Activated CD4-positive, alpha-beta memory T cell treated with anti-CD3 and anti-CD28 coated beads, Interleukin-2, amount 10 ng/mL, durations not matched to agents 7 days and 5 days (primary cell): Measurements from ENCODE around the gene HERC4. TPM values are rescaled to one million over a fixed set of nuclear protein-coding genes. Genes with fewer than 3 reads are reported as not detected.
"Not testable (repeated sequence)": the region's sequence is repeated elsewhere in the genome, so short reads cannot be mapped to it uniquely, and the experiment has no call there.

Source experiments
- CTCF ChIA-PET: fragments of 350-600 bp; sonication (Branson Sonifier 250); formaldehyde crosslinking; loops from one replicate; lab custom pipeline; 2021; ENCODE audit warnings: antibody characterized with exemption, inconsistent platforms; lab: Charles Lee
- POLR2A ChIA-PET: fragments of 350-600 bp; sonication (Branson Sonifier 250); formaldehyde crosslinking; loops from one replicate; lab custom pipeline; 2021; ENCODE audit warnings: antibody characterized with exemption; lab: Charles Lee
- DNase-seq: peaks from one replicate; pipeline ENCODE4 v3.0.0-alpha.2; 2020
- H3K27ac Mint-ChIP-seq: one replicate; pipeline ENCODE4 v1.8.0; 2021; ENCODE audit warnings: mild to moderate bottlenecking, mixed read lengths
- H3K27me3 Mint-ChIP-seq: one replicate; pipeline ENCODE4 v1.8.0; 2021; ENCODE audit warnings: mixed read lengths
- H3K36me3 Mint-ChIP-seq: one replicate; pipeline ENCODE4 v1.8.0; 2021; ENCODE audit warnings: low read depth, mixed read lengths
- H3K4me1 Mint-ChIP-seq: one replicate; pipeline ENCODE4 v1.8.0; 2021; ENCODE audit warnings: mixed read lengths
- H3K4me3 Mint-ChIP-seq: one replicate; pipeline ENCODE4 v1.8.0; 2021; ENCODE audit warnings: mild to moderate bottlenecking, mixed read lengths
- H3K9me3 Mint-ChIP-seq: one replicate; pipeline ENCODE4 v1.8.0; 2021; ENCODE audit warnings: mixed read lengths
- total RNA-seq, 2 experiments: library from RNA; stranded (reverse); gene quantifications; one replicate each; pipeline ENCODE4 v1.2.3, GENCODE V29; 2021

Gene HERC4
- total RNA-seq, 2 experiments from 2014 or later, result 64.2 to 65.2 TPM

- H3K4me3 Mint-ChIP-seq, H3K27me3 Mint-ChIP-seq, POLR2A ChIA-PET, H3K4me1 Mint-ChIP-seq, DNase-seq: not testable (repeated sequence)
- Mint-ChIP-seq H3K9me3 (peaks cover 13% of the 10 kb centered on the region), H3K27ac (peak overlapping the region; percentile 5), H3K36me3 (peaks cover 49% of the 10 kb centered on the region)
- CTCF ChIA-PET, result interaction anchor here (1.1 kb wide), 1 partner anchor 141 kb away, joined by 4 read pairs; no protein-coding TSS in a partner anchor
Measured at GRCh38 chr10:68016519-68016918, 58.6 kb downstream of the HERC4 start.

GRCh38 chr10:68010426-68010940 lies 64.6 kb downstream of the HERC4 start:
- no peaks in the 10 kb centered on the region for H3K27me3 Mint-ChIP-seq
- ChIA-PET CTCF (no interaction called here), POLR2A (no interaction called here)

GRCh38 chr10:68007356-68007755 lies 67.7 kb downstream of the HERC4 start:
- ChIA-PET CTCF (no interaction called here), POLR2A (no interaction called here)
- H3K27ac Mint-ChIP-seq, result no peak overlapping the region
- no peaks in the 10 kb centered on the region for H3K27me3 Mint-ChIP-seq
- DNase-seq, result no peak
- peaks cover 3% of the 10 kb centered on the region for H3K9me3 Mint-ChIP-seq
- no peak overlapping the region for H3K4me3 Mint-ChIP-seq
- H3K4me1 Mint-ChIP-seq, result no peaks in the 10 kb centered on the region
- peaks cover 74% of the 10 kb centered on the region for H3K36me3 Mint-ChIP-seq

More at GRCh38 chr10:68010426-68010940, 64.6 kb downstream of the HERC4 start:
- Mint-ChIP-seq H3K9me3 (peaks cover 3% of the 10 kb centered on the region), H3K27ac (no peak overlapping the region), H3K36me3 (peaks cover 60% of the 10 kb centered on the region), H3K4me3 (no peak overlapping the region), H3K4me1 (no peaks in the 10 kb centered on the region)
- no peak for DNase-seq

- no peak overlapping the region for H3K27ac Mint-ChIP-seq
Measured at GRCh38 chr10:68001539-68001938, 73.5 kb downstream of the HERC4 start.

GRCh38 chr10:68001000-68001399 lies 74.1 kb downstream of the HERC4 start:
- no peak overlapping the region for H3K27ac Mint-ChIP-seq
- H3K9me3 Mint-ChIP-seq, result no peaks in the 10 kb centered on the region
- ChIA-PET POLR2A (no interaction called here), CTCF (no interaction called here)
- no peak overlapping the region for H3K4me3 Mint-ChIP-seq
- DNase-seq, result no peak
- no peaks in the 10 kb centered on the region for H3K27me3 Mint-ChIP-seq
- peaks cover 1% of the 10 kb centered on the region for H3K4me1 Mint-ChIP-seq
- peaks cover 36% of the 10 kb centered on the region for H3K36me3 Mint-ChIP-seq

More at GRCh38 chr10:68001539-68001938, 73.5 kb downstream of the HERC4 start:
- DNase-seq, result no peak
- CTCF ChIA-PET, result no interaction called here
- no peaks in the 10 kb centered on the region for H3K9me3 Mint-ChIP-seq
- H3K4me3 Mint-ChIP-seq, result no peak overlapping the region
- H3K27me3 Mint-ChIP-seq, result no peaks in the 10 kb centered on the region
- POLR2A ChIA-PET, result no interaction called here
- H3K4me1 Mint-ChIP-seq, result peaks cover 1% of the 10 kb centered on the region
- peaks cover 36% of the 10 kb centered on the region for H3K36me3 Mint-ChIP-seq

GRCh38 chr10:67990093-67990492 lies 85.0 kb downstream of the HERC4 start:
- POLR2A ChIA-PET, result interaction anchor here (0.7 kb wide), 1 partner anchor 71 kb away, joined by 4 read pairs; no protein-coding TSS in a partner anchor
- DNase-seq, result no peak
- CTCF ChIA-PET, result no interaction called here
- no peak overlapping the region for H3K4me3 Mint-ChIP-seq
- peaks cover 46% of the 10 kb centered on the region for H3K36me3 Mint-ChIP-seq
- no peaks in the 10 kb centered on the region for H3K27me3 Mint-ChIP-seq
- H3K9me3 Mint-ChIP-seq, result no peaks in the 10 kb centered on the region
- H3K4me1 Mint-ChIP-seq, result no peaks in the 10 kb centered on the region
- H3K27ac Mint-ChIP-seq, result no peak overlapping the region

- CTCF ChIA-PET, result no interaction called here
- Mint-ChIP-seq H3K36me3 (peaks cover 47% of the 10 kb centered on the region), H3K27ac (no peak overlapping the region), H3K4me3 (no peak overlapping the region), H3K4me1 (no peaks in the 10 kb centered on the region), H3K27me3 (no peaks in the 10 kb centered on the region), H3K9me3 (no peaks in the 10 kb centered on the region)
- no peak for DNase-seq
- POLR2A ChIA-PET, result no interaction called here
Measured at GRCh38 chr10:67988606-67989005, 86.5 kb downstream of the HERC4 start.

GRCh38 chr10:67982603-67983002 lies 92.5 kb downstream of the HERC4 start:
- H3K9me3 Mint-ChIP-seq, H3K4me3 Mint-ChIP-seq, H3K27ac Mint-ChIP-seq, H3K27me3 Mint-ChIP-seq, POLR2A ChIA-PET, DNase-seq: not testable (repeated sequence)
- Mint-ChIP-seq H3K36me3 (peaks cover 67% of the 10 kb centered on the region), H3K4me1 (peaks cover 12% of the 10 kb centered on the region)
- CTCF ChIA-PET, result interaction anchor here (1.2 kb wide), 1 partner anchor 14 kb away, joined by 3 read pairs; no protein-coding TSS in a partner anchor

- Mint-ChIP-seq H3K27ac (no peak overlapping the region), H3K4me3 (no peak overlapping the region), H3K4me1 (peaks cover 12% of the 10 kb centered on the region), H3K9me3 (peaks cover 2% of the 10 kb centered on the region), H3K27me3 (no peaks in the 10 kb centered on the region), H3K36me3 (peaks cover 67% of the 10 kb centered on the region)
- ChIA-PET CTCF (no interaction called here), POLR2A (no interaction called here)
- no peak for DNase-seq
Measured at GRCh38 chr10:67978749-67979148, 96.3 kb downstream of the HERC4 start.

- CTCF ChIA-PET, result interaction anchor here (0.6 kb wide), 1 partner anchor 162 kb away, joined by 3 read pairs; no protein-coding TSS in a partner anchor
- Mint-ChIP-seq H3K4me1 (peaks cover 12% of the 10 kb centered on the region), H3K36me3 (peaks cover 72% of the 10 kb centered on the region), H3K27ac (no peak overlapping the region), H3K4me3 (no peak overlapping the region), H3K9me3 (peaks cover 5% of the 10 kb centered on the region), H3K27me3 (no peaks in the 10 kb centered on the region)
- POLR2A ChIA-PET, result no interaction called here
- no peak for DNase-seq
Measured at GRCh38 chr10:67977251-67977650, 97.8 kb downstream of the HERC4 start.

- Mint-ChIP-seq H3K27me3 (no peaks in the 10 kb centered on the region), H3K27ac (no peak overlapping the region), H3K4me3 (no peak overlapping the region), H3K4me1 (peaks cover 12% of the 10 kb centered on the region), H3K9me3 (peaks cover 5% of the 10 kb centered on the region), H3K36me3 (peaks cover 69% of the 10 kb centered on the region)
- CTCF ChIA-PET, result interaction anchor here (0.6 kb wide), 1 partner anchor 161 kb away, joined by 3 read pairs; no protein-coding TSS in a partner anchor
- no peak for DNase-seq
- POLR2A ChIA-PET, result no interaction called here
Measured at GRCh38 chr10:67976292-67977245, 98.5 kb downstream of the HERC4 start.

GRCh38 chr10:67975871-67976270 lies 99.2 kb downstream of the HERC4 start:
- Mint-ChIP-seq H3K4me3 (no peak overlapping the region), H3K36me3 (peaks cover 67% of the 10 kb centered on the region), H3K27ac (no peak overlapping the region), H3K4me1 (peaks cover 9% of the 10 kb centered on the region), H3K27me3 (no peaks in the 10 kb centered on the region), H3K9me3 (peaks cover 5% of the 10 kb centered on the region)
- no peak for DNase-seq
- POLR2A ChIA-PET, result no interaction called here
- CTCF ChIA-PET, result no interaction called here

- no peak for DNase-seq
- peaks cover 2% of the 10 kb centered on the region for H3K4me1 Mint-ChIP-seq
- ChIA-PET CTCF (no interaction called here), POLR2A (no interaction called here)
- H3K27me3 Mint-ChIP-seq, result no peaks in the 10 kb centered on the region
- peaks cover 70% of the 10 kb centered on the region for H3K36me3 Mint-ChIP-seq
- no peak overlapping the region for H3K27ac Mint-ChIP-seq
- H3K9me3 Mint-ChIP-seq, result peaks cover 8% of the 10 kb centered on the region
- no peak overlapping the region for H3K4me3 Mint-ChIP-seq
Measured at GRCh38 chr10:67971311-67971710, 103.8 kb downstream of the HERC4 start.
